ENCODE measurements around the gene LAPTM5. TPM values are rescaled to one million over a fixed set of nuclear protein-coding genes. Genes with fewer than 3 reads are reported as not detected.

Gene LAPTM5
- total RNA-seq, 1 donor: 352 TPM

DNA sequence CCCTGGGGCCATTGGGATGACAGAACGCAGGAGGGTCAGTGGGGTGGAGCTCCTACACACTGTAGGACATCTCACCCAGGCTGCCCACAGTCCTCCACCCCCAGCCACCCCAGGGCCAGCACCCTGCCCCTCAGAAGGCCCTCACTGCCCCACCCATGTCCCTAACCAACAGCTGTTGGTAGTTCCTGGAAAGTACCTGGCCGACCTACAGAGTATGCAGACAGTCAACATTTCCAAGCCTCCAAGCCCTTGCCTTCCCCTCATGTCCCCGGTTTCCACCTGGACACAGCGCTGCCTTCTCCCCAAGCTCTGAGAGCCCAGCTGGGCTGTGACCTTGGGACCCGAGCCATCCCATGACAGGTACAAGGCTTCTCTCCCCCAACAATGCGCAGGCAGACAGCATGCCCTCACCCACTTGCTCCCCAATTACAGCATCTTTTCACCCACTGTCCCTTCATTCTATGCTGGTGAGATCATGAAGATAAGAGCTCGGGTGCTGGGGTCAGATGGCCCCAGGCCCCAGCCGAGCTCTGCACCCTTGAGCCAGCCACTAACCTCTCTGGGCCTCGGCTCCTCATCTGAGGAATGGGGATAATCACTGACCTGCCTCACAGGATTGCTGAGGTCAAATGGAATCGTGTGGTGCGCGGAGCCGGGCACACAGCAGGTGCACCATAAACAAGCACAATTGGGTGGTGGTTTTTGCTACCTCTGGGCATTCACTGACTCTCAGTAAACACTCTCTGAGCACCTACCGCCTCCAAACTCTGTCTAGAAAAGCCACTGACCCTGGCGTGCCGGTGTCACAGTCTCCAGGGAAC is 11.2 kb downstream of the LAPTM5 start:
- no peak for DNase-seq (ENCODE audit: low read depth in 2 of 3, low spot score in 2 of 3)

GRCh38 chr1:30745834-30746208 is 11.8 kb downstream of the LAPTM5 start:
- DNase-seq (ENCODE audit: low read depth in 2 of 3, low spot score in 2 of 3): no peak

DNA sequence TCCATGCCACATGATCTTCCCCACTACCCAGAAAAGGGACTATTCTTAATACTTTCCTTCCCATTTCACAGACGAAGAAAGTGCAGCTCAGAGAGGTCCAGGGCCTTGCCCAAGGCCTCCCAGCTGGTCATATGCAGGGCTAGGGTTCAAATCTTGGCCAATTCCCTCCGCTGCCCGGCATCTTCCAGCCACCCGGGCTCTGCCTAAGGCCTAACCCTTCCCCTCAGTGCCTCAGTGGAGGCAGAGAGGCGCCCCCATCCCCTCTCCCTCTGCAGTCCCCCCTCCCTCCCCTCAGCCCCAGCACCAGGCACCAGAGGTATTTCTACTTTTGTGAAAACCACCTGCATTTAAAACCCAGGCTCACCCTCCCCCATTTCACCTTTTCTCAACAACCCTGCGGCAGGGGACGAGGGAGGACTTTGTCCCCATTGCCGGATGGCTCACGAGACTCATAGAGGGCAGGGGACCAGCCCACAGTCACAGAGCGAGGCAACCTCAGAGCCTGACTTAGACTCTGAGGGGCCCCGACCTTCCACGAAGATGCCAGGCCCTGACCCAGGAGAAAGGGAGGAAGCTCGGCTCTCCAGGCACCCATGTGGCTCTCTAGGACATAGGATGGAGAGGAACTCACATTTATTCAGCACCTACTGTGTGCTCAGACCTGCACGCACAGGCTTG is 12.3 kb downstream of the LAPTM5 start:
- no peak for DNase-seq (ENCODE audit: low read depth in 2 of 3, low spot score in 2 of 3)

DNA sequence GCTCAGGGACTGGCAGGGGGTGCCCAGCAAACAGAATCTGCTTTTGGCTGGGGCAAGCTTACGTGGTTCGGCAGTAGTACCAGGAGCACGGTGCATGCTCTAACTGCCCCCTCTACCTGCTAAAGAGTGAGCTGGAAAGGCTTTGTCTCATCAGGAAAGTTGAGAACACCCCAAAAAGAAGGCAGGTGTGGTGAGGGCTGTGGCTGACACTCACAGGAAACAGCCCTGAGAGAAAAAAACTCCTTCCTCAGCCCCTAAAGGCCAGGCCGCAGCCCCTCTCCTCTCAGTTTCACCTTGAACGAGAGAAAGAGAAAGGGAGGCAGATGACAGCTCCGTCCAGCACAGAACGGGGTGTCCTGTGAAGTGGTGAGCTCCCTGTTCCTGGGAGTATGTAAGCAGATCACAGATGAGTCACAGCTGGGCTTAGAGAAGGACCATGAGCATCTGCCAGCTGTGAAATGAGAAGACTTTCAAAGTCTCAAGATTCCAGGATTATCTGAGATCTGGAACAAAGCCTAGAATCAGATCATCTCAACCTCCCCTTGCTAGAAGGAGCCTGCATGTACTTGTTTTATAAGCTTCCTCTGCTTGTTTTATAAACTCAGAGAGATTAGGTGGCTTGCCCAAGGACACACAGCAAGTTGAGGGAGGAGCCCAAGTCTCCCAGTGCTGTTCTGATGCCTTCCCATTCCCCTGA is 13.4 kb downstream of the LAPTM5 start:
- no peak for DNase-seq (ENCODE audit: low read depth in 2 of 3, low spot score in 2 of 3)

- peak in 2 of 3 donors; percentile 89 to 98 for DNase-seq (ENCODE audit: low read depth in 2 of 3, low spot score in 2 of 3)
Measured at GRCh38 chr1:30743584-30744059, 14.0 kb downstream of the LAPTM5 start.

DNA sequence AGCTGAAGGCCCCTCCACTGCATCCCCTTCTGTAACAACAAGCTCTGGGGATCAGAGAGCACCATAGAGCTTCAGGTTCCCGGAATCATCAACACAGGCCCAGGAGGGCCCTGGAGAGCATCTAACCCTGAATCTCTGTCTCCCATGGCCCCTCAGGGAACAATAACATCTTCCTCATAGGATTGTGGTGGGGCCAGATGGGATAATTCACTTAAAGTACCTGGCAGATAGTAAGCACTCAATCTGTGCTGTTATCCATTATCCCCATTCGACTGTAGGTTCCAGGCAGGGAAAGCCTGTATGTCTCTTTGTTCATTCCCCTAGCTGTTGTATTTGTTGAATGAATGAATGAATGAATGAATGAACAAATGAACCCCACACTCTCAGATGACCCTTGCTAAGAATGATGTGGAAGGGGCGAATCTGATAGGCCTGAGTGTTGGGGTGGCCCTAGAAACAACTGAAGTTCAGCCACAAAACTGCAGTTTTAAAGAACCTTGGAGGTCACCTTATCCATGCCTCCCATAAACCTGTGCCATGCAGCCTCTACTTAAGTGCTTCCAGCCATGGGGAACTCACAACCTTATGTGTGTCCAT is 14.5 kb downstream of the LAPTM5 start:
- no peak for DNase-seq (ENCODE audit: low read depth in 2 of 3, low spot score in 2 of 3)

DNA sequence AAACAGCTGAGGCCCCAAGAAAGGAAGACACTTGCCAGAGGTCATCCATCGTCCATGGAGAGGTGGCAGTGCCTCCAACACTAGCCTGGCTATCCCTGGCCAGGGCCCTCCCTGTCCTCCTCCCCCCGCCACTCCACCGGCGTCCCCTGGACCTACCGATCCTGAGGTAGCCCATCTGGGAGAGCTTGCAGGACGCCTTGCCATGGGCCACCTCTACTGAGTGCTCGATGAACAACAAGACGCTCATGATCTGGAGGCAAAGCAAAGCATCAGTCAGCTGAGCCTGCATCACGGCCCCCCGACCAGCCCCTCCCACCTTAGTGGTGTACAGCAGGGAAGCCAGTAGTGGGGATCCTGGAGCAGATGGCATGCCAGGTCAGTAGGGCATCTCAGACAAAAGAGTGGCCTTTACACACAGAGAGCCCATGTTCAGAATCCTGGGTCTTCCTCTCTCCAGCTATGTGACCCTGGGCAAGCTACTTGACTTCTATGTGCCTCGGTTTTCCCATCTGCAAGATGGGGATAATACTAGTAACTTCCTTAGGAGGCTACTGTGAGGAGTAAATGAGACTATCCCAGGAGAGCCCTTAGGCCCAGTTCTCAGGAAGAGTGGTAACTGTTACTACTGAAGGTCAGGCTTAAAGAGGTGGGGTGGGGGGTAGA is 15.1 kb downstream of the LAPTM5 start:
- DNase-seq (ENCODE audit: low read depth in 2 of 3, low spot score in 2 of 3): no peak

DNA sequence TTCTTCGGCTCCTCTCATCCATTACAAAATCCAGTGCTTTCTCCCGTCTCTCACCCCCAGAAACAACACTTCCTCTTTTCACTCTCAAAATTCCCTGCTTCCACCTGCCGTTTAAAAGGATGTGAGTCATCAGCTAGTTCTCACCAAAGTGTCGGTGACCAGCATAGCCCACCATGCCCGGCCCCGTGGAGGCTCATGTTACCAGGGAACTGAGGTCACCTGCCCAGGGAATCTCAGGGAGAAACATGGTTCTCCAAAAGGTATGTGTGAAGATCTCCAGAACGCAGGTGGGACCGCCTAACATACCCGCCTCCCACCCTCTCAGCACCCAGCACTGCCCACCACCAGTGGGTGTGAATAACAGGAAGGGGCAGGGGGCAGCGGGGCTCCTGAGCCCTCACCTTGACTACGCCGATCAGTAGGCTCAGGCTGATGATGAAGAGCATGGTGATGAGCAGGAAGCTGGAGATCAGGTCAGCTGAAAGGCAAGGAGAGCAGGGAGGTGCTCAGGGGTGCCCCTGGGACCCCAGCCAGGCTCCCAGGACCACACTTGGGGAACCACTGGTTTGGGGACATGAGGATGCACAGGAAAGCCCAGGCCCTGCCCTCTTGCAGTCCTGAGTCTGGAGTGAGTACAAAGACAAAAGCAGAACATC is 16.2 kb downstream of the LAPTM5 start:
- DNase-seq (ENCODE audit: low read depth in 2 of 3, low spot score in 2 of 3): peak in 2 of 3 donors; percentile 70 to 72

DNA sequence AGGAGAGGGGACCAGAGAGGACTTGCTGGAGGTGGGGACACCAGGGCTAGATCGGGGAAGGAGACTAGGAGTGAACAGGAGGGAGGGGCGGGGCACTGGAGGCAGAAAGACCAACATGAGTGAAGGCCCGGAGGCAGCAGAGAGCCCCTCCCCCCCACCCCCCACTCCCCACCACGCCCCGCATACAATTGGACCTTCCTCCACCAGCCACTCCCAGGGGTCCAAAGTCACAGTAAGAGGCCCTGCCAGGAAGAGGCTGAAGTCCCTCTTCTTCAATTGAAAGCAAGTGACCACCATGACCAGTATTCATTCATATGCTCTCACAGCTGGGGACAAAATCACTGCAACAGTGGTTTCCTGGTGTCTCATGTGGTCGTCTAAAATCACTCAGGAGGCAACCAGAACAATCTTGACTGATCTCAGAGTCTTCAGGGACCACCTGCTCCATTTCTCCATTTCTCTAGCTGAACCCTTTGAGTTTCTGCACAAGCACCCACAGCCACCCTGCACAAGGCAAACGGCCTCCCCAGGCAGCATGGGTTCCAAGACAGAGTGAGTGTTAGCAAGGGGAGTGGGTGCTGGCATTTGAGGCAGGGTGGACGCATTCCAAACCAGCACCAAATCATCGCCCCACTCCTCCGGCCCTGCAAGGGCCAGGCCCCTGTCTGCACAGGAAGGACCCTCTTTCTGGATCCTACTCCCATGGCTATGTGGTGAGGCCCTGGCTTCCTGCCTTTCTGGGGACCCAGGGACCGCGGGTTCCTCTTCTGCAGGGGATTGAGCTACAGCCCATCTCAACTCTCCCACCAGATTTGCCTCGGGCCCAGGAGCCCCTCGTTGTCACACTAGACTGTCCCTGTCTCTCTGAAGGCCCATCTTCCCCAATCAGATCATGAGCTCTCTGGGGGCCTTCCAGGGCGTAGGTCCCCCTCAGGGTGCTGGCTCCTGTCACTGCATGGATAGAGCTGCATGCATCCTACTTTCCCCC is 17.0 kb downstream of the LAPTM5 start:
- peak in 2 of 3 donors; percentile 52 to 60 for DNase-seq (ENCODE audit: low read depth in 2 of 3, low spot score in 2 of 3)

DNA sequence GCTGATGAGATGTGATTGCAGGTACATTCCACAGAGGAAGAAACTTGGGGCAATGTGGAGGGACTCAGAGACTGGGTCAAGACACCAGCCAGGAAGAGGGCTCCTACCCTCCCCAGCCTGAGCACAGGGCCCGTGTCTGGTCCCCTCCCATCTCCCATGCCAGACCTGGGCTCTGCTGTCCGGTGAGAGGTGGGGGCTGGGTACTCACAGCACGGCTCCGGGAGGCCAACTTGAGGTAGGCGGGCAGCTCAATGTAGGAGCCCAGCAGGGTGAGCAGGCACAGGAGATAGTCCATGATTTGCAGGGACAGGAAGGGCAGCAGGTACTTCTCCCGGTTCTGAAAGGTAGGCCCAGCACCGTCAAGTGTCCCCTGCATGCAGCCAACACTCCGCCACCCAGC is 18.0 kb downstream of the LAPTM5 start:
- DNase-seq (ENCODE audit: low read depth in 2 of 3, low spot score in 2 of 3): no peak

DNA sequence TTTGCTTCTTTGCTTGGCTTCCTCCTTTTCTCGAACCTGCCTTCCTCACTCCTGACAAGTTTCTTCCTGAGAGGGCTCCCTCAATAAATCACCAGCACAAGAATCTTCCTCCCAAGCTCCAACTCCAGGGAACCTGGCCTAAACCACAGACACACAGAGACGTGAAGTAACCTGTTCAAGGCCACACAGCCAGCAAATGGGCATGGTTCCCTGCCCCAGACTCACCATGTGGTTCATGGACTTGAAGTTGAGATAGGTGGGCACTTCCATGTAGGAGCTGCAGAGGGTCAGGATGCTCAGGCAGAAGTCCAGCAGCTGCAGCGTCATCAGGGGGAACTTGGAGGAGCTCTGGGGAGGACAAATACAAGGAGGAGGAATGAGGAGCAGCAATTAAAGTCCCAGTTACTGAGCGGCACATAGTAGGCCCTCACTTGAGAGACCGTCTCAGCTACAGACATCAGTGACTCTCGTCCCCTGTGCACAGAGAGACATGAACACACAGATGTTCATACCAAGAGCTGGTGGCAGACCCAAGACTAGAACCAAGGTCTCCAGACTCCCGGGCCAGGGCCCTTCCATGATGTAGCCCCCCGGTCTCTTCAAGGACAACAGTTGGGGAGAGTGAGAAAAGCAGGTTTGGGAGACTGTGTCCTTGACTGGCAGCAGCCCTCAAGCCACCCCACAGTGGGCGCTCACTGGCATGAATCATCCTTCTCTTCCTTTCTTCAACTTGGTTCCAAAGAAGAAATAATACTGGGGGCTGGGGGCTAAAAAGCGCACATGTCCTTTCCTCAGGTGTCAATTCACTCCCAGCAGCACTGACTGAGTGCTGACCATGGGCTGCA is 18.6 kb downstream of the LAPTM5 start:
- DNase-seq (ENCODE audit: low read depth in 2 of 3, low spot score in 2 of 3): no peak

DNA sequence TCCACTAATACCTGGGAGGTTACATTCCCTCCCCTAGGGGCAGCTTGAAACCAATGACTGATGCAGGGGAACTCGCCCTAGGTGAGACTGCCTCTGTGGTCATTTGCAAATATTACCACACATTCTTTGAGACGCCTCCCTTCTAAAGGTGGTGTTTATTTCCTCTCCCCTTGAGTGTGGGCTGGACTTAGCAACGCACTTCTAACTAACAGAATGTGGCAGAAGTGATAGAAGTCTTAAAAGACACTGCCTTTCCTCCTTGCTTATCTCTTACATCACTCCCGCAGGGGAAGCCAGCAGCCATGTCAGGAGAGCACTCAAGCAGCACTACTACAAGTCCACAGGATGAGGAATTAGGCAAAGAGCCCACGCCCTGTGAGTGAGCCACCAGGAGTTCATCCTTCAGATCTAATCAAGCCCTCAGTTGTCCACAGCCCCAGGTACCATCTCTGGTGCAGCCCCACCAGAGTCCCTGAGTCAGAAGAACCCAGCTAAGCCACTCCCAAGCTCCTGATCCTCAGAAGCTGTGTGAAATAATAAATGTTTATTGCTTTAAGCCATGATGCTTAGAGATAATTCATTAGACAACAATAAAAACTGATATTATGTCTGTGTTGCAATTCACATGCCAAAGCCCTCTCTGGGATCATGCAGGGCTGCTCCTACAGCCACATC is 19.4 kb downstream of the LAPTM5 start:
- DNase-seq (ENCODE audit: low read depth in 2 of 3, low spot score in 2 of 3): no peak

DNA sequence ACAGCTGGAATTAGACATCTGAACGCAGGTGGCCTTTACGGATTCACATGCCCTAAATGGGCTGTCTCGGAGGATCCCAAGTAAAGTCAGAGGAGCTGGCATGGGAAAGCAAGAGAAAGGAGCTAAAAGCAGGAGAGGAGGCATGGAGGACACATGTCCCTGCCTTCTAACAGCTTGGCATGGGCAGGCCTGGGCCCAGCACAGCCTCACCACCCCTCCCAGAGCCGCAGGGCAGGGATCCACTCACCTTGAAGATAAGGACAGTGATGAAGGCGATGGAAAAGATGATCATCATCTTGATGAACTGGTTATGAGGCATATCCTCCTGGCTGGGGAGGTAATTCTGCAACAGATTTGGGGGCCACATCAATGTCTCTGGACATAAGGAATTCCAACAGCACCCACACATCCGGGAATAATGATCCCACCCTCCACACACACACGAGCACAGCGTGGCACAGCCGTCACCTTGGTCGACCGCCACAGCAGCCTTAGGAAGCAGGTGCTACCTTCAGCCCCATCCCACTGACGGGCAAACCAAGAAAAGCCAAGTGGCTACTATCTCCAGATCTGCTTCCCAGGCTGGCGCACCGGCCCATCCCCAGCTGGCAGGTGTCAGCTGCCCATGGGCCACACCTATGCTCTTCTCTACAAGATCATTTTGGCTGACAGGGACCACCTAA is 20.1 kb downstream of the LAPTM5 start:
- DNase-seq (ENCODE audit: low read depth in 2 of 3, low spot score in 2 of 3): no peak

DNA sequence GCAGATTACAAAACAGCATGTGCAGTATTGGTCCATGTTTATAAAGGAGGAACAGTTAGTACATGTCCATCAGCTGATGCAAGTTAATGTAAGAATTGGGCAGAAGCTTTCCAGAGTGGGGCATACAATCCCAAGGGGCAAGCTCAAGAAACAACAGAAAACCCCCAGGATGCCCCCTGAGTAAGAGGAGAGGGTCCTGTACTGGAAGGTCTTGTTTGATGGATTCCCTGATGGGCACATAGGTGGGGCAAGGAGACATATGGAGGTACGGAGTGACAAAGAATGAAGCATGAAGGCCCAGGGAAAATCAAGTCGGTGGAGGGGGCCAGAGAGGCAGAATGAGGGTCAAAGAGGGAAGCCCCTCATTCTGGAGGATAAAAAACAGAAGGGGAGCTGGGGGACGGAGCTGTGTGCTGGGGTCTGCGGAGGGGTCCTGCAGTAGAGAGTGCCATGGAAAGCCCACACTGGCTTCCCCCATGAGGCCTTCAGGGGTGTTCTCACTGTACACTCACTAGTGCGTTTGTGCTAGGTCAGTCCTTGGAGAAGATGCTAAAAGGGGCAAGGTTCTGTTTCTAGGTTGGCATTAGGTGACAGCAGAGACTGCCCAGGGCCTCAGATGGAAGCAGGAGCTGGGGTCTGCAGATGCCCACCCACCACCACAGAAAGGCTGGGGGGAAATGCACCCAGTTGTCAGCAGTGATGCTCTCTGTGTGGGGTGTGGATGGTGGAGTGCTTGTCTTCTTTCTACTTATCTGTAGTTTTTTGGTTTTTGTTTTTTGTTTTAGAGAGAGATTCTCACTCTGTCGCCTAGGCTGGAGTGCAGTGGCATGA is 21.7 kb downstream of the LAPTM5 start:
- DNase-seq (ENCODE audit: low read depth in 2 of 3, low spot score in 2 of 3): no peak

DNA sequence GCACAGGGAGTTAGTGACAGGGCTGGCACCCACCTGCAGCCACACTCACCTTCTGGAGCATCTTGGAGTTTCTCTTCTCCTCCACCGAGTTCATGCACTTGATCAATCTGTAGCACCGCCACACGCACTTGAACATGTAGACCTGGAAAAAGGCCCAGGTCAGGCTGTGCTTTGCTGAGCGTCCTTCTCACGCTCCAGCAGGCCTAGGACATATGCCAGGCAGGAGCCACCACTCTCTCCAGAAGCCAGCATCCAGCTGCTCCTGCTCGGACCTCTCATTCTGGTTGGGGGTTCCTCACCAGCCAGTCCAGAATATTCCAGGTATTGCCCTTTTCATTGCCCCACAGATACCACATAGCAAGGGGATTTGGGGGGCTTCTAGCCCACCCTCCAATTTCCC is 22.4 kb downstream of the LAPTM5 start:
- no peak for DNase-seq (ENCODE audit: low read depth in 2 of 3, low spot score in 2 of 3)

DNA sequence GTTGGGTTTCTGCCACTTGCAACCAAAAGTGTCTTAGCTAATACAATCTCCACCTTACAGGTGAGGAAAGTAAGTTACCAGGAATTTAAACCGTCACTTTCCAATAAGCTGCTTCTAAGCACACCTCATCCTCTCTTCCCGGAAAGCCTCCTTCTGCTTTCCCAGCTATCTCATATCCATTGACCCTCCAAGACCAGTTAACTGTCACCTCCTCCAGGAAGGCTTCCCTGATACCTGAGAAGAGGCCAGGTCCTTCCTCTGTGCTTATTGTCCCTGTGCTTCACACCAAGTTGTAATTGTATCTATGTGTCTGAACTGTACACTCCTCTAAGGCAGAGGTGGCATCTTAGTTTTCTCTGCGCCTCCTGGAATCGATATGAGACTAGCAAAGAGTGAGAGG is 23.0 kb downstream of the LAPTM5 start:
- DNase-seq (ENCODE audit: low read depth in 2 of 3, low spot score in 2 of 3): no peak
